T-helper 22 cell (primary cell): ENCODE measurements around the gene SERPINA1.
"Not testable (repeated sequence)": the region's sequence is repeated elsewhere in the genome, so short reads cannot be mapped to it uniquely, and the experiment has no call there.

Source experiments
- DNase-seq: peaks from one replicate; pipeline ENCODE4 v3.0.0-alpha.2; 2020; ENCODE audit warnings: low read depth

Gene SERPINA1

GRCh38 chr14:94388384-94389103 is at the start of gene SERPINA1:
Gene SERPINA1, minus strand, starts transcription at chr14:94388602. Its CDS starts 5,365 bp downstream, at chr14:94383237.
- no peak for DNase-seq

- DNase-seq, result no peak
Measured at GRCh38 chr14:94428610-94429009, 40.2 kb upstream of the SERPINA1 start.

- no peak for DNase-seq
Measured at GRCh38 chr14:94427016-94427613, 38.7 kb upstream of the SERPINA1 start.

- no peak for DNase-seq
Measured at GRCh38 chr14:94426526-94426925, 38.1 kb upstream of the SERPINA1 start.

- no peak for DNase-seq
Measured at GRCh38 chr14:94424371-94424770, 36.0 kb upstream of the SERPINA1 start.

- no peak for DNase-seq
Measured at GRCh38 chr14:94423453-94424056, 35.2 kb upstream of the SERPINA1 start.

- no peak for DNase-seq
Measured at GRCh38 chr14:94421316-94421715, 32.9 kb upstream of the SERPINA1 start.

- DNase-seq, result not testable (repeated sequence)
Measured at GRCh38 chr14:94417497-94418205, 29.2 kb upstream of the SERPINA1 start.

GRCh38 chr14:94412671-94413638 is 24.6 kb upstream of the SERPINA1 start:
- DNase-seq, result no peak

GRCh38 chr14:94411638-94412037 is 23.2 kb upstream of the SERPINA1 start:
- no peak for DNase-seq

GRCh38 chr14:94409430-94409829 is 21.0 kb upstream of the SERPINA1 start:
- DNase-seq, result not testable (repeated sequence)

GRCh38 chr14:94408546-94409095 is 20.2 kb upstream of the SERPINA1 start:
- DNase-seq, result no peak

GRCh38 chr14:94407906-94408305 is 19.5 kb upstream of the SERPINA1 start:
- no peak for DNase-seq

- DNase-seq, result no peak
Measured at GRCh38 chr14:94406910-94407309, 18.5 kb upstream of the SERPINA1 start.

GRCh38 chr14:94405486-94405885 is 17.1 kb upstream of the SERPINA1 start:
- no peak for DNase-seq

- no peak for DNase-seq
Measured at GRCh38 chr14:94404561-94404960, 16.2 kb upstream of the SERPINA1 start.

GRCh38 chr14:94403312-94403932 is 15.0 kb upstream of the SERPINA1 start:
- DNase-seq, result no peak

GRCh38 chr14:94401083-94401482 is 12.7 kb upstream of the SERPINA1 start:
- no peak for DNase-seq

GRCh38 chr14:94400422-94400841 is 12.0 kb upstream of the SERPINA1 start:
- DNase-seq, result no peak

- no peak for DNase-seq
Measured at GRCh38 chr14:94398536-94398935, 10.1 kb upstream of the SERPINA1 start.

GRCh38 chr14:94398182-94398479 is 9.7 kb upstream of the SERPINA1 start:
- DNase-seq, result no peak
